Body of pancreas (tissue), 4 donors: ENCODE measurements around the gene KIAA0319L. TPM values are rescaled to one million over a fixed set of nuclear protein-coding genes. Genes with fewer than 3 reads are reported as not detected.

Experiments used
- ATAC-seq: fragments of 150-250 bp; one replicate; pipeline ENCODE4 v1.9.1; 2016
- DNase-seq, 4 donors: peaks; one replicate each; pipeline ENCODE4 v3.0.0-alpha.2; 2019
- H3K27ac ChIP-seq, 4 donors: fragments of 200-600 bp; sonication (generic); 1 replicate in 3 of 4; 2 replicates in 1 of 4; pipeline versions ENCODE4 v1.5.1 to v1.6.1; 2016 to 2019; ENCODE audit warnings: mild to moderate bottlenecking in 1 of 4, mixed read lengths in 1 of 4, moderate library complexity in 1 of 4
- H3K27me3 ChIP-seq, 2 donors: fragments of 200-600 bp; sonication (generic); one replicate each; pipeline ENCODE4 v1.6.0; 2016; ENCODE audit warnings: mild to moderate bottlenecking in 1 of 2
- H3K36me3 ChIP-seq, 2 donors: fragments of 200-600 bp; sonication (generic); replicated peaks in 1 of 2; 2 replicates each; pipeline ENCODE4 v1.5.1; 2016; ENCODE audit warnings: low read depth in 2 of 2; ENCODE audit not compliant: insufficient read depth in 1 of 2
- H3K4me1 ChIP-seq: fragments of 200-600 bp; sonication (generic); one replicate; pipeline ENCODE4 v1.6.0; 2016
- H3K4me3 ChIP-seq, 2 donors: fragments of 200-600 bp; sonication (generic); 1 replicate in 1 of 2; 2 replicates in 1 of 2; pipeline ENCODE4 v1.5.1; 2016 to 2019
- H3K9me3 ChIP-seq, 3 donors: fragments of 200-600 bp; sonication (generic); 1 replicate in 2 of 3; 2 replicates in 1 of 3; pipeline ENCODE4 v1.5.1; 2016
- CTCF ChIP-seq, 7 experiments: fragments of 450-650 bp in 4 of 7; fragments of 200-600 bp in 3 of 7; sonication (generic) in 3 of 7; IDR thresholded peaks; one replicate each; pipeline ENCODE4 v1.5.1; 2016 to 2019; ENCODE audit warnings: antibody characterized with exemption in 7 of 7
- POLR2A ChIP-seq, 3 donors: fragments of 450-650 bp; IDR thresholded peaks; one replicate each; pipeline ENCODE4 v1.6.1; 2016; ENCODE audit warnings: antibody characterized with exemption in 3 of 3, mild to moderate bottlenecking in 2 of 3
- WGBS, 2 donors: methylation state at CpG; one replicate each; pipeline ENCODE4 v1.1.5; 2017; 5-methylcytosine and 5-hydroxymethylcytosine counted together
- intact Hi-C: fragments of 100-400 bp; cut with DNase I; formaldehyde crosslinking; loops from one replicate; pipeline ENCODE4 v1.15.1; 2023
- total RNA-seq, 2 donors: library from RNA; depleted of rRNA; stranded (reverse); fragments of >200 nt; gene quantifications; one replicate each; pipeline ENCODE4 v1.1.0, GENCODE V29; 2016

Gene KIAA0319L
- total RNA-seq, 2 donors from 2014 or later, result 61.0 to 74.5 TPM

DNA sequence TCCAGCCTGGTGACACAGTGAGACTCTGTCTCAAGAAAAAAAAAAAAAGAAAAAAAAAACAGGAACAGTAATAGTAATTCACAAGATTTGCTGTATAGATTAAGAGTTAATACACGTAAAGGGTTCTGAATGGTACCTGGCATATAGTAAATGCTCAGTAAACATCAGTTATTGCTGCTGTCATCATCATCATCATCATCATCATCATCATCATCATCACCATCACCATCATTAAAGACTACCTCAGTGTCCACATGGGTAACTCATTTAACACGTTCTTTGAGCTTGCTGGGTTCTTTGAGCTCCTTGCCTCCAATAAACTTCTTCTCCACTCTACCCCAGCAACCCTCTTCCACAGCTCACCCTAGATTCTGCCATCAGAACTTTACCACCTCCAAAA, 55.0 kb downstream of the KIAA0319L start:
- Histone ChIP-seq H3K27ac (no peak overlapping the region), H3K9me3 (no peaks in the 10 kb centered on the region), H3K4me1 (peaks cover 29% of the 10 kb centered on the region), H3K27me3 (no peaks in the 10 kb centered on the region), H3K36me3 (no peaks in the 10 kb centered on the region), H3K4me3 (no peak overlapping the region)
- DNase-seq (no peak), ATAC-seq (no peak)
- intact Hi-C loops, result no loop called here
- TF ChIP-seq CTCF (IDR thresholded peaks at IDR 0.05) (no peak), POLR2A (IDR thresholded peaks at IDR 0.05) (no peak)
- WGBS, 2 donors, result 95 to 98% methylated on average over 2 of the region's 2 CpGs

- H3K4me1 ChIP-seq, result peaks cover 11% of the 10 kb centered on the region
- 54 to 58% methylated on average over 2 of the region's 2 CpGs for WGBS, 2 donors
- H3K9me3 ChIP-seq, result no peaks in the 10 kb centered on the region
- no peaks in the 10 kb centered on the region for H3K36me3 ChIP-seq
- H3K27me3 ChIP-seq, result no peaks in the 10 kb centered on the region
- intact Hi-C loops, result no loop called here
- TF ChIP-seq CTCF (IDR thresholded peaks at IDR 0.05), result no peak
- TF ChIP-seq POLR2A (IDR thresholded peaks at IDR 0.05), result no peak
- no peak overlapping the region for H3K4me3 ChIP-seq
- DNase-seq (no peak), ATAC-seq (no peak)
- H3K27ac ChIP-seq, result no peak overlapping the region
Observed at GRCh38 chr1:35500439-35500838, 56.8 kb downstream of the KIAA0319L start.

GRCh38 chr1:35499652-35500176, 57.5 kb downstream of the KIAA0319L start:
- 25 to 27% methylated on average over 3 of the region's 3 CpGs for WGBS, 2 donors
- intact Hi-C loops, result no loop called here
- ATAC-seq (no peak), DNase-seq (peak in 1 of 4 donors; percentile 16)
- Histone ChIP-seq H3K4me1 (peaks cover 11% of the 10 kb centered on the region), H3K27ac (no peak overlapping the region), H3K9me3 (no peaks in the 10 kb centered on the region), H3K27me3 (no peaks in the 10 kb centered on the region), H3K36me3 (no peaks in the 10 kb centered on the region), H3K4me3 (no peak overlapping the region)
- TF ChIP-seq POLR2A (IDR thresholded peaks at IDR 0.05) (no peak), CTCF (IDR thresholded peaks at IDR 0.05) (no peak)

DNA sequence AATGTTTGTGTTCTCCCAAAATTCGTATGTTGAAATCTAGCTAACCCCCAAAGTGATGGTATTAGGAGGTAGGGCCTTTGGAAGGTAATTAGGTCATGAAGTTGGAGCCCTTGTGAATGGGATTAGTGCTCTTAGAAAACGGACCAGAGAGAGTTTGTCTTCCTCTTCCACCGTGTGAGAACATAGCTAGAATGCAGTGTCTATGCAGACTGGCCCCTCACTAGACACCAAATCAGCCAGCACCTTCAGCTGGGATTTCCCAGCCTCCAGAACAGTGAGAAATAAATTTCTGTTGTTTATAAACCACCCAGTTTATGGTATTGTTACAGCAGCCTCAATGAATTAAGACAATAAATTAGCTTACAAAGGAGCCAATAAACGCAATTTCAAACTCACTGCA, 58.0 kb downstream of the KIAA0319L start:
- ATAC-seq, result no peak
- intact Hi-C loops, result no loop called here

More for the DNA sequence above, 58.0 kb downstream of the KIAA0319L start:
- no peak for DNase-seq
- WGBS, 2 donors, result 80 to 84% methylated on average over 4 of the region's 4 CpGs
- Histone ChIP-seq H3K9me3 (no peaks in the 10 kb centered on the region), H3K27me3 (no peaks in the 10 kb centered on the region), H3K36me3 (no peaks in the 10 kb centered on the region), H3K27ac (no peak overlapping the region), H3K4me1 (peaks cover 11% of the 10 kb centered on the region), H3K4me3 (no peak overlapping the region)
- no peak for TF ChIP-seq CTCF (IDR thresholded peaks at IDR 0.05)
- no peak for TF ChIP-seq POLR2A (IDR thresholded peaks at IDR 0.05)
